ENCODE data around the gene SNTB2. TPM values are rescaled to one million over a fixed set of nuclear protein-coding genes. Genes with fewer than 3 reads are reported as not detected.

Gene SNTB2
- total and polyA plus RNA-seq, 2 of the 13 experiments (the other 11 are each of a cell fraction or from before 2014, with no cell fraction given) = 11.5 to 19.2 TPM

- no peak for TF ChIP-seq FOXO4 (CRISPR knock-in tag; conservative IDR thresholded peaks at IDR 0.05)
- no peak for TF ChIP-seq ZNF10 (CRISPR knock-in tag; IDR thresholded peaks at IDR 0.05; ENCODE audit: borderline replicate concordance, low read depth)
- TF ChIP-seq SP2 (CRISPR knock-in tag; IDR thresholded peaks at IDR 0.05) = no peak
- no peak for TF ChIP-seq PAX8 (CRISPR knock-in tag; IDR thresholded peaks at IDR 0.05; ENCODE audit: borderline replicate concordance)
- TF ChIP-seq BHLHE40 (IDR thresholded peaks at IDR 0.05; ENCODE audit: low read length) = no peak
Measured at GRCh38 chr16:69233124-69233523, 46.2 kb downstream of the SNTB2 start (continued).

DNA sequence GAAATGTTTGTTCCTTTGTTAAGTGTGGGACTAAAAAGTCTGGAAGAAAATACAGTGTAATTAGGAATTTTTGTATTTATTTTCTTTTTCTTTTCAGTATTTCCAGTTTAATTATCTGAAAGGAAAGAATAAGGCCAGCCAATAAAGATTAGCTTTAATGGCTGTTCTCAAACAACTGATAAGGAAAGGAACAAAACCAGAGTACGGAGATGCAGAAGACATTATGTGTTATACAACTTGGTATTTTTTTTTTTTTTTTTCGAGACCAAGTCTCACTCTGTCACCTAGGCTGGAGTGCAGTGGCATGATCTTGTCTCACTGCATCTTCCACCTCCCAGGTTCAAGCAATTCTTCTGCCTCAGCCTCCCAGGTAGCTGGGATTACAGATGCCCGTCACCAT is 47.5 kb downstream of the SNTB2 start:
- H3K4me3 ChIP-seq (replicated peaks in 1 of 3; ENCODE audit: insufficient read depth in 1 of 3, low read depth in 2 of 3, low read length in 3 of 3) = no peak overlapping the region
- FAIRE-seq (no peak), DNase-seq (ENCODE audit: low spot score) (no peak), ATAC-seq (no peak)
- no peak overlapping the region for H3K9ac ChIP-seq (ENCODE audit: insufficient read depth, low read depth, low read length)
- POLR2A ChIA-PET = no interaction called here
- no peak overlapping the region for H3K27ac ChIP-seq (ENCODE audit: extremely low read length, insufficient read depth, low read length)
- H3K4me2 ChIP-seq (ENCODE audit: low read depth, low read length) = no peak overlapping the region
- no peaks in the 10 kb centered on the region for H3K4me1 ChIP-seq (ENCODE audit: insufficient read depth, low read length)
- no peaks in the 10 kb centered on the region for H3K79me2 ChIP-seq (ENCODE audit: insufficient read depth, low read length)
- intact Hi-C loops (cut with micrococcal nuclease; ENCODE audit: unreplicated experiment) (no loop called here), in situ Hi-C loops (cut with HindIII; ENCODE audit: extremely low pct_ligation_motif_present, low pct_unique_long_range_greater_than_20kb) (no loop called here)
- no peaks in the 10 kb centered on the region for H4K20me1 ChIP-seq (ENCODE audit: insufficient read depth, low read length)
- no peak overlapping the region for H2AFZ ChIP-seq (ENCODE audit: low read length)
- BruUV-seq (replicated peaks) = no TSS peak
- CTCF ChIA-PET (ENCODE audit: low intra/inter-chr PET ratio, low total read pairs) = no interaction called here
- no peaks in the 10 kb centered on the region for H3K27me3 ChIP-seq (ENCODE audit: control insufficient read depth in 1 of 2, insufficient read depth in 2 of 2, low read length in 2 of 2)
- WGBS (ENCODE audit: low lambda C conversion rate) = 98% methylated on average over 3 of the region's 3 CpGs
- peaks cover 0 to 1% of the 10 kb centered on the region in 2 experiments; a peak in 1 of 5 replicates for H3K36me3 ChIP-seq (replicated peaks in 1 of 2; ENCODE audit: control insufficient read depth in 1 of 2, insufficient read depth in 2 of 2, low read length in 2 of 2)
- H3K9me3 ChIP-seq (ENCODE audit: low read length) = no peaks in the 10 kb centered on the region
- TF ChIP-seq ZNF451 (CRISPR knock-in tag; IDR thresholded peaks at IDR 0.05) (no peak), ZFAT (CRISPR knock-in tag; conservative IDR thresholded peaks at IDR 0.05) (no peak), ZBTB1 (CRISPR knock-in tag; IDR thresholded peaks at IDR 0.05; ENCODE audit: borderline replicate concordance) (no peak), RAD51 (IDR thresholded peaks at IDR 0.05; ENCODE audit: borderline replicate concordance) (no peak), PHF20 (CRISPR knock-in tag; IDR thresholded peaks at IDR 0.05) (no peak), SMARCC2 (IDR thresholded peaks at IDR 0.05) (no peak), FOXA1 (IDR thresholded peaks at IDR 0.05) (no peak), FOXA1 (CRISPR knock-in tag; IDR thresholded peaks at IDR 0.05) (no peak), DNMT1 (CRISPR knock-in tag; IDR thresholded peaks at IDR 0.05) (no peak), TFDP2 (CRISPR knock-in tag; IDR thresholded peaks at IDR 0.05) (no peak)
- TF ChIP-seq, protein P1, sequence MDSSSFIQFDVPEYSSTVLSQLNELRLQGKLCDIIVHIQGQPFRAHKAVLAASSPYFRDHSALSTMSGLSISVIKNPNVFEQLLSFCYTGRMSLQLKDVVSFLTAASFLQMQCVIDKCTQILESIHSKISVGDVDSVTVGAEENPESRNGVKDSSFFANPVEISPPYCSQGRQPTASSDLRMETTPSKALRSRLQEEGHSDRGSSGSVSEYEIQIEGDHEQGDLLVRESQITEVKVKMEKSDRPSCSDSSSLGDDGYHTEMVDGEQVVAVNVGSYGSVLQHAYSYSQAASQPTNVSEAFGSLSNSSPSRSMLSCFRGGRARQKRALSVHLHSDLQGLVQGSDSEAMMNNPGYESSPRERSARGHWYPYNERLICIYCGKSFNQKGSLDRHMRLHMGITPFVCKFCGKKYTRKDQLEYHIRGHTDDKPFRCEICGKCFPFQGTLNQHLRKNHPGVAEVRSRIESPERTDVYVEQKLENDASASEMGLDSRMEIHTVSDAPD (CRISPR knock-in tag; IDR thresholded peaks at IDR 0.05) = no peak
- TF ChIP-seq, protein P2, sequence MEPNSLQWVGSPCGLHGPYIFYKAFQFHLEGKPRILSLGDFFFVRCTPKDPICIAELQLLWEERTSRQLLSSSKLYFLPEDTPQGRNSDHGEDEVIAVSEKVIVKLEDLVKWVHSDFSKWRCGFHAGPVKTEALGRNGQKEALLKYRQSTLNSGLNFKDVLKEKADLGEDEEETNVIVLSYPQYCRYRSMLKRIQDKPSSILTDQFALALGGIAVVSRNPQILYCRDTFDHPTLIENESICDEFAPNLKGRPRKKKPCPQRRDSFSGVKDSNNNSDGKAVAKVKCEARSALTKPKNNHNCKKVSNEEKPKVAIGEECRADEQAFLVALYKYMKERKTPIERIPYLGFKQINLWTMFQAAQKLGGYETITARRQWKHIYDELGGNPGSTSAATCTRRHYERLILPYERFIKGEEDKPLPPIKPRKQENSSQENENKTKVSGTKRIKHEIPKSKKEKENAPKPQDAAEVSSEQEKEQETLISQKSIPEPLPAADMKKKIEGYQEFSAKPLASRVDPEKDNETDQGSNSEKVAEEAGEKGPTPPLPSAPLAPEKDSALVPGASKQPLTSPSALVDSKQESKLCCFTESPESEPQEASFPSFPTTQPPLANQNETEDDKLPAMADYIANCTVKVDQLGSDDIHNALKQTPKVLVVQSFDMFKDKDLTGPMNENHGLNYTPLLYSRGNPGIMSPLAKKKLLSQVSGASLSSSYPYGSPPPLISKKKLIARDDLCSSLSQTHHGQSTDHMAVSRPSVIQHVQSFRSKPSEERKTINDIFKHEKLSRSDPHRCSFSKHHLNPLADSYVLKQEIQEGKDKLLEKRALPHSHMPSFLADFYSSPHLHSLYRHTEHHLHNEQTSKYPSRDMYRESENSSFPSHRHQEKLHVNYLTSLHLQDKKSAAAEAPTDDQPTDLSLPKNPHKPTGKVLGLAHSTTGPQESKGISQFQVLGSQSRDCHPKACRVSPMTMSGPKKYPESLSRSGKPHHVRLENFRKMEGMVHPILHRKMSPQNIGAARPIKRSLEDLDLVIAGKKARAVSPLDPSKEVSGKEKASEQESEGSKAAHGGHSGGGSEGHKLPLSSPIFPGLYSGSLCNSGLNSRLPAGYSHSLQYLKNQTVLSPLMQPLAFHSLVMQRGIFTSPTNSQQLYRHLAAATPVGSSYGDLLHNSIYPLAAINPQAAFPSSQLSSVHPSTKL (CRISPR knock-in tag; IDR thresholded peaks at IDR 0.05) = no peak
